ENCODE measurements around the gene CD3D.

GRCh38 chr11:118382954-118383353, 40.4 kb upstream of the CD3D start:
- TF ChIP-seq CTCF (conservative IDR thresholded peaks at IDR 0.05; ENCODE audit: low read length), result no peak
- TF ChIP-seq EZH2phosphoT487 (IDR thresholded peaks at IDR 0.05; ENCODE audit: borderline replicate concordance), result no peak

All from Loucy (cell line).